ENCODE data around the gene FBXL12.
"Not testable (repeated sequence)": the region's sequence is repeated elsewhere in the genome, so short reads cannot be mapped to it uniquely, and the experiment has no call there.

Gene FBXL12

DNA sequence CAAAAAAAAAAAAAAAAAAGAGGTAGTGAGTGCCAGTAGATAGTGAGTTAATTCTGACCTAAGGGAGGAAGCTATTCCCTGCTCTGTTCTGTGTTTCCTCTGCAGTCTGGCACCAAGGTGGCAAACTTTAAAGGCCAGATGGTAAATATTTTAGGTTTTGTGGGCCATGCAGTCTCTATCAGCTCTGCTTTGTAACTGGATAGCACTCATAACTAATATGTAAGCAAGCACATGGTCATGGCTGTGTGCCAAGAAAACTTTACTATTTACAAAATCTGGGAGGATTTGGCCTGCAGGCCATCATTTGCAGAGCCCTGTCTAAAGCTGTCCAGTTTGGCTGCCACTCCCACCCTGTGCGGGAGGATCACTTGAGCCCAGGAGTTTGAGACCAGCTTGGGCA is 20.5 kb upstream of the FBXL12 start:
- no peak for DNase-seq (ENCODE audit: low spot score)

DNA sequence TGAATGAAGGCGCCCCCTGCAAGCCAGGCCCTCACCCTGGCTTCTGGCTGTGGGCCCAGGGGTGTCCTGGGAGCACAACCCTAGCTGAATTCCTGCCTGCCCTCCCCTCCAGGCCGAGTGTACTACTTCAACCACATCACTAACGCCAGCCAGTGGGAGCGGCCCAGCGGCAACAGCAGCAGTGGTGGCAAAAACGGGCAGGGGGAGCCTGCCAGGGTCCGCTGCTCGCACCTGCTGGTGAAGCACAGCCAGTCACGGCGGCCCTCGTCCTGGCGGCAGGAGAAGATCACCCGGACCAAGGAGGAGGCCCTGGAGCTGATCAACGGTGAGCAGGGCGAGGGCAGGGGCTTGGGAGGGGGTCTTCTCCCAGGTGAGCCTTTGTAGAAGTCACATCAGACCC is 19.4 kb upstream of the FBXL12 start:
- DNase-seq (ENCODE audit: low spot score) = no peak

DNA sequence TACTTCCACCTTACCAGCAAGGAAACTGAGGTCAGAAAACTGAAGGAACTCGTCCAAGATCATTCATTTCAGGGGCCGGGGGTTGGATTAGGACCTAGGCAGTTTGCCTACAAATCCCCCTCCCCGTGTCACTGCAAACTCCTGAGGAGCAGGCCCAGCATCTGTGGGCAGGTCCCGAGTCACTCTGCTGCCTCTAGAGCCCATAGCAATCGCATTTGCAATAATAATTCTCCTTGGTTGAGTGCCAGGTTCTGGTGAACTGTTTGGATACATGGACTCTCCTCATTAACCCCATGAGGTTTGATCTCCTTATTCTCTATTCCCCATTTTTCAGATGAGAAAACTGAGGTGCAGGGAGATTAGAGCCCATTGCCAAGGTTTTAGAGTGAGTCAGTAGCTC is 17.1 kb upstream of the FBXL12 start:
- DNase-seq (ENCODE audit: low spot score) = no peak

DNA sequence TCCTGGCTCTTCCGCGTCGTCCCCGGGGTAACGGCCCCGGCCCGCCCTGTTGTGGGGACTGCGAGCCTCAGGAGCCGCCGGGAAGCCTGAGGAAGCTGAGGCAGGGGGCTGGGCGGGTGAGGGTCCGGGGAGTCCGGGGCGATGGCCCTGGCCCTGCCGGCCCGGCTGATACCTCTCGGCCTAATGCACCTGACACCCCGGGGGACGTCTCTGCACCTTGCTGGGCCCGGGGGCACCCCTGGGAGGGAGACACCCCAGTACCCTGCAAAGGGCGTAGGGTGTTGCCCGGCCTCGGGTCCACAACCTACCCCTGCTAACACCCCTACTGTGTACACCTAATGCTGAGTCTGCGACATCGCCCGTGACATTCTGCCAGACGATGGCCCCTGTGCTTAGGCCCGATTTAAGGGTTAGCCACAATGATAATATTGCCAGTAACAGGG is 16.6 kb upstream of the FBXL12 start:
- no peak for DNase-seq (ENCODE audit: low spot score)

DNA sequence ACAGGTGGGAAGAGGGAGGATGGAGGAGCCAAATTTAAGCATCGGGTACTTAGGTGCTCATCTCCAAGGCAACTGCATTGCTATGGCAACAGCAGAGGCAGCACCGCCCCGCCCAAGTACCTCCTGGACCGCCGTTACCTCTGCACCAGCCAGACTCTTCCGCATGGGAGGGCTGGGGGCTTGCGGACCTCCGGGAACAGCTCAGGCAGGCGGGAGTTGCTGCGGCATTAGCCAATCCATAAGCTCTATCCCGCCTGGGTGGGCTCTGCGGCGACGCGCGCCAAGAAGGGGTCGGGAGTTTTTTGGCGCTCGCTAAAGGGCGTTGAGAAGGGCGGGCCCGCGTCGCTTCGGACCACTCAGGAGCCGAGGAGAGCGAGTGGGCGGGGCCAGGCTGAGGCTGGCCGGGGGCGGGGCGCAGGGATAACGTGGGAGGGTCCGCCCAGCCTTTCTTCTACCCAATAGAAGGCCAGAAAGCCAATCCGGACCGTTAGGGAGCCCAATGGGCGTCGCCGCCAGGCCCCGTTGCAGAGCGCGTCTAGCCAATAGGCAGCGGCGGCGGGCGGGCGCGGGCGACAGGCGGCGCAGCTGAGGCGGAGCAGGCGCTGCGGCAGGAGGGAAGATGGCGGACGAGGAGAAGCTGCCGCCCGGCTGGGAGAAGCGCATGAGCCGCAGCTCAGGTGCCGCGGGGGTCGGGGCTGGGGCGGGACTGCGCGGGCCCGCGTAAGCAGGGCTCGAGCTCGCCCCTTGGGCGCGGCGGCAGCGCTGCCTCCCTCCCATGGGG is 16.0 kb upstream of the FBXL12 start, which contains the start of gene PIN1:
Gene PIN1, plus strand, starts transcription at position 593 of the 781 bp plus-strand sequence. Its CDS starts 27 bp downstream, at position 620.
- DNase-seq (ENCODE audit: low spot score) = peak; percentile 100

DNA sequence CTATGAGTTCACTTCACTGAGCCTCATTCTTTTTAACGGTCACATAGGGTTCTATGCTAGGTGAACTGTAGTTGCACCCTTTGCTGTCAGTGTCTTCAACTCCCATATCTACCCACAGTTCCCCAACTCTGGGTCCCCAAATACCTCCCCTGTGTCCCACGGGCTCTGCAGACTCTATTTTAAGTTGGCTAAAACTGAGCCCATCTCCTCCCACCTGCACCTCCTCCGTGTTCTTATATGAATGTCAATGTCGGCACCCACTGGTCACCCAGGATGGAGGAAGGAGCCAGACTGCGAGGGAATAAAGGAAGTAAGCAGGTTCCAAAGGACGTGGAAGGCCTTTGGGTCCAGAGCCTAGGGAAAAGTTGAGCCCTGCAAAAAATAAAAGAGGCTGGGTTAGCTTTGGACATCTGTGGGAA is 15.4 kb upstream of the FBXL12 start:
- no peak for DNase-seq (ENCODE audit: low spot score)

DNA sequence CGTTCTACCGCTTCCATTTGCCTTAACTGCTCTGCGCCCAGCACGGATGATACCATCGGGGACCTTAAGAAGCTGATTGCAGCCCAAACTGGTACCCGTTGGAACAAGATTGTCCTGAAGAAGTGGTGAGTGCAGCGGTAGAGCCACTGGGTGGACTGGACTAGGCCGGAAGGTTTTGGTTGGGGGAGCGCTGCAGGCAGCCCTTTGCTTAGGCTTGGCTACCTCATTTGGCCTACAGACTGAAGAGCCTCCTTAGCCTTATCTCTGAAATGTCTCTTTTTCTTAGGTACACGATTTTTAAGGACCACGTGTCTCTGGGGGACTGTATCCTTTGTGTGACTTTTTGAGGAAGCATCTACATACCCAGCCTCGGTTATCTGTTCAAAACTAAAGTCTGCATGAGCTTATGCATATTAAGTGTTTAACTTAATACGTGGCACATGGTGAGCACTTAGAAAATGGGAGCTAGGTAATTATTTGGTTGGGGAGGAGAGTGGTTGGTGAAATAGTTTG is 9.7 kb upstream of the FBXL12 start:
- DNase-seq (ENCODE audit: low spot score) = no peak

DNA sequence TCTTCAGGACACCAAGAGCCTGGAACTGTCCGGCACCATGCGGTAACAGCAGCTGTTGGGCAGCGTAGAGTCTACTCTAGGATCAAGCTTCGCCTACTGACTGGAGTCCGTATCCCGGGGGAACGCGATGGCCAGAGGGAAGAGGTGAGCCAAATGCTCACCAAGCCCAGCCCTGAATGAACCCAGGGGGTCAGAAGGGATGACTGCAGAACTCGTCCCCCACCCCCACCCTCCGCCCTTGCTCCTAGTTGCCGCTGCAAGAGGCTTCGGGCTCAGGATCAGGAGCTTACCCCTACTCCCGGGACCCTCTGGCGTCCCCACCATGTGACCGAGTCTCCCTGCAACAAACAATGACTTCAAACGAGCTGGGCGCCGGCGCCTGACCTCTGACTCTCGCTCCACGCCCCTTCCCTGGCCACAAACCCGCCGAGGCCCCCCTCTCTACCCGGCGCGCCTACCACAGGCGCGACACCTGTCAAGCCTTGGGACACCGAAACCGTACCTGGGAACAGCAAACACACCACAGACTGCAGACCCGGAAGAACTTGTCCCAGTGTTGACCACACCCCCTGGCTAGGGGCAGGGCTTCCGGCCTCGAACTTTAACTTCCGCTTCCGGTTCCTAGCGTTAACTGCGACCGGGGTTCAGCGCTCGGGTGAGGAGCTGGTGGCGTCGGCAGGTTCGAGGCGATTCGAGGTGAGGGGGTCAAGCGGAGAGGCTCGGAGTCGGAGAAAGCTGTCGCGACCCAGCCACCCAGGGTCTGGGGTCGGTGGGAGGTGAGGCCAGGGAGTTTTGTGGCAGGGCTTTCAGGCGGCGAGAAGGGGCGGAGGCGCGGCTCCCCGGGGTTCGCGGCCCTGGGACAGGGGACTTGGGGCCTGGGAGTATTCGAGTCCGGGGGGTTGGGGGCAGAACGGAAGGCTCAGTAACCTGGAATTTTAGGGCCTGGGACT is 8.7 kb upstream of the FBXL12 start, which contains the start of gene UBL5:
Gene UBL5, plus strand, starts transcription at position 630 of the 950 bp plus-strand sequence. CDS start 420 bp downstream, outside the sequence.
- DNase-seq (ENCODE audit: low spot score) = peak; percentile 91

DNA sequence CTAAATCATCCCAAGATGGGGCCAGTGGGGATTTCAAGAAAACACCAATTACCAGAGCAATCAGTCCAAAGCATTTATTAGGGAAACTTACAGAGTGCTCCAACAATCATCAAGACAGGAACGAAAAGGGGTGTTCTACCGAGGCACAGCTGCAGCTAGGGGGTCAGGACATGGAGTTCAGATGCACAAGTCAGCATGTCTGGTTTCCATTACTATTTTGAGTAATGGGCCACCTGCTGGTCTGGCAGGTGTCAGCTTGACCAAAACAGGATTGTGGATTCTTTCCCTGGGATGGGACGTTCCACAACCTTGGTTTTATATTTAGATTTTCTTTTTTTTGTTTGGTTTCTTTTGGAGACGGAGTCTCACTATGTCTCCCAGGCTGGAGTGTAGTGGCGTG is 4.9 kb upstream of the FBXL12 start:
- DNase-seq (ENCODE audit: low spot score) = no peak

DNA sequence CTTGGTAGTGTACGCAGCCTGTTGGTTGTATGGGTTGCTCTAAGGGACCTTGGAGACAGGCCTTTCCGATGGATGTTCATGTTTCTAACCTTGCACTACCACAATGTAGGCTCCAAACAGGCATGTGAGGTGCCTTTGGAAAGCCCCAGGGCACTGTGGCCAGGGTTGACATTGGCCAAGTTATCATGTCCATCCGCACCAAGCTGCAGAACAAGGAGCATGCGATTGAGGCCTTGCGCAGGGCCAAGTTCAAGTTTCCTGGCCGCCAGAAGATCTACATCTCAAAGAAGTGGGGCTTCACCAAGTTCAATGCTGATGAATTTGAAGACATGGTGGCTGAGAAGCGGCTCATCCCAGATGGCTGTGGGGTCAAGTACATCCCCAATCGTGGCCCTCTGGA is 1.2 kb upstream of the FBXL12 start:
- not testable (repeated sequence) for DNase-seq (ENCODE audit: low spot score)

DNA sequence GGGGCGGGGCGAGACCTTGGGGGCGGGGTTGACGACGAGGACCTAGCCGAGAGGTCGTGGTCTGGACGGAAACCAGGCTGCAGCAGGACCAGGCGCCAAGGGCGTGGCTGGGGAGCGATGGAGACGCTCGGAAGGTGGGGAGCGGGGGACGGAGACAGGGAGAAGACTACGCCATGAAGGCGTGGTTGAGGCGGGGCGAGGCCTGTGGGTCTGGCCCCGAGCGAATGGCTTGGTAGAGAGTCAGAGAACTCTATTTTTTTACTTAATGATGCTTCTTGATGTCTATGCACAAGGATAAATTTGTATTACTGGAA is 674 bp upstream of the FBXL12 start:
- DNase-seq (ENCODE audit: low spot score) = no peak

DNA sequence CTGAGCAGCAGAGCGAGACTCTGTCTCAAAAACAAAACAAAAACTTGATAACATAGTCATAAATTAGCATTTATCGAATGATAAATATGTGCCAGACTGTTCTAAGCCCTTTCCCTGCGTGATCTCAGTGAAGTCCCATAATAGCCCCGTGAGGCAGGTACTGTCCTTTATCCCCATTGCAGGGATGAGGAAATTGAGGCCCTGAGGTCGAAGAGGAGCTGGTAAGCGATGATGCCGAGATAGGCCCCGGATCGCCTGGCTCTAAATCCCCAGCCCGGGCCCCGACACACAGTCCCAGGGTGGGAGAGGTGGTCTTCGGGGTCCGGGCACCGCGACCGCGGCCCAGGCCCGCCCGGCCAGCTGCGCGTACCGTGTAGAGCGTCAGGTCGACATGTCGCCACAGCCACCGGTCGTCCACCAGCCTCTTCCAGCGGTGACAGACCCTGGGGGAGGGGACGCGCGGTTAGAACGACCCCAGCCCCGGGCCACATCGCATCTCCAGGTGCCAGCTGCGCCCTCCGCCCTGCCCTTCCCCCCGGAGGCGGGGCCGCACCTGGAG is 625 bp downstream of the FBXL12 start:
- no peak for DNase-seq (ENCODE audit: low spot score)

DNA sequence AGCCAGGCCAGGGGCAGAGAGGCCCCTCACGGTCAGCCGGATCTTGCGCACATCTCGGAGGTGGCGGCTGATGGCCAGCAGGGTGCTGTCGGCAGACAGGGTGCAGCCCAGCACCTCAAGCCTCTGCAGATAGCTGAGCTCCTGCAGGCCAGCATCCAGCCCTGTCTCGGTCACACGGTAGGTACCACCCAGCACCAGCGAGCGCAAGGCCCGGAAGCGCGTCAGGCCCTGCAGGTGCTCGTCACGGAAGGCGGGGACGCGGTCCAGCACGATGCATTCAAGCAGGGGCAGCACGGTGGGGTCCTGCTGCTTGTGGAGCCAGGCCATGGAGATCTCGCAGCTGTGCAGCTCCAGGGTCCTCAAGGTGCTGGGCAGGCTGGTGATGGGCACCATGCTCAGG is 7.7 kb downstream of the FBXL12 start:
- no peak for DNase-seq (ENCODE audit: low spot score)

DNA sequence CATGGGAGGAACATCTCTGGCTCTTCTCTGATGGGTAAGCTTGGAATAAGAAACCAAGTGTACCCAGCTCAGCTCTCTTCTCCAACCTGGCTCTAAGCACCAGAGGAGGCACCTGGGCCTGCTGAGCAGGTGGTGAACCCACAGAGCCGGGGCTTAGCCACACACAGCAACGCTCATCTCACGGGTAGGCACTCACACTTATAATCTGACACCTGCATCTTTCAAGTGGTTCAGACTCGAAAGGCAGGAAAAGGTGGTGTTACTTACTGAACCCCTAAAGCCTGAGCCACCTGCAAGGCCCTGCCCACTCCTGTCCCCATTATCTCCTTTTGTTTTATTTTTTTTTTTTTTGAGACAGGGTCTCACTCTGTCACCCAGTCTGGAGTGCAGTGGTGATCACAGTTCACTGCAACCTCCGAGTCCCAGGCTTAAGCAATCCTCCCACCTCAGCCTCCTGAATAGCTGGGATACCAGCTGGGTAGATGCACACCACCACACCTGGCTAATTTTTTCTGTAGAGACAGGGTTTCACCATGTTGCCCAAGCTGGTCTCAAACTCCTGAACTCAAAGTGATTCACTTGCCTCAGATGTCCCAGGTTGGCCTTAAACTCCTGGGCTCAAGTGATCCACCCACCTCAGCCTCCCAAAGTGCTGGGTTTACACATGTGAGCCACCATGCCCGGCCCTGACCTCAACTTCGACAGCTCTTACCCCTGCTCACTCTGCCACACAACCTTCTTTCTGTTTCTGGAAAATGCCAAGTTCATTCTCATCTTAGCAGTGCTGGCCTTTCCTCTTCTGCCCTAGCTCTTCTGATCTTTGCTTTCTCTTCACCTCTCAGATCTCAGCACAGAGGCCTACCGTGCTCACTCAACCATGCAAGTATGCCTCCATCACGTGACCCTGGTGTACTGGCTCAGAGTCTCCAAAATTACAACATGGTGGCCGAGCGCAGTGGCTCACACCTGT is 9.7 kb downstream of the FBXL12 start:
- peak; percentile 50 for DNase-seq (ENCODE audit: low spot score)

DNA sequence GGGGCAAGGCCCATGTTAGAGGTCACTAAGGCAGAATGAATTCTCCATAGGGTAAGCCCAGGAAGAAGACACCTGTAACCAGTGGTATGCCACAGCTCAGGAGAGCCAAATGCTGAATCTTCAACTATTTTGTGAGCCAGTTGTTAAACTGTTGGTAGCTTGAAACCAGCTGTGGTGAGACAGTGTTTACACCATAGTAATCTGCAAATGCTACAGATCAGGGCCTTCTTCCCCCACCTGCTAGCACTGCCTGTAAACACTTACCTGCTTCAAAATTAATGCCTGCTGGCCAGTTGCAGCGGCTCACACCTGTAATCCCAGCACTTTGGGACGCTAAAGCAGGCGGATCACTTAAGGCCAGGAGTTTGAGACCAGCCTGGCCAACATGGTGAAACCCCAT is 12.1 kb downstream of the FBXL12 start:
- no peak for DNase-seq (ENCODE audit: low spot score)

DNA sequence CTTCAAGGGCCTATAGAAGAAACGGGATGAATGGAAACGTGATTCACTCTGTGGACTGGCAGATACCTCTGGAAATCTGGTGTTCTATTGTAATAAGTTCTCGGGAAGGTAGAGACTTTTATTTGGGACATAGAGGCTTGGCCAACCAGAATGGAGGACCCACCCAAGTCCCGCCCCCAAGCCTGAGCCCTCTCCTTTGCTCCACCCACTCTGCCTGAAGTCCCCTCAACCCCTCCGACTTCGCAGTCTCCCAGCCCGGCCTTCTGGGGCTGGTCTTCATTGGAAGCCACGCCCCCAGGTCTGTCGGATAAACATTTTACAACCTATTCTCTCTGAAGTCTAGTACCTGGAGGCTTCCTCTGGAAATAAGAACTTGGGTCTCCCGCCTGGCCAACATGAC is 16.9 kb downstream of the FBXL12 start:
- no peak for DNase-seq (ENCODE audit: low spot score)

DNA sequence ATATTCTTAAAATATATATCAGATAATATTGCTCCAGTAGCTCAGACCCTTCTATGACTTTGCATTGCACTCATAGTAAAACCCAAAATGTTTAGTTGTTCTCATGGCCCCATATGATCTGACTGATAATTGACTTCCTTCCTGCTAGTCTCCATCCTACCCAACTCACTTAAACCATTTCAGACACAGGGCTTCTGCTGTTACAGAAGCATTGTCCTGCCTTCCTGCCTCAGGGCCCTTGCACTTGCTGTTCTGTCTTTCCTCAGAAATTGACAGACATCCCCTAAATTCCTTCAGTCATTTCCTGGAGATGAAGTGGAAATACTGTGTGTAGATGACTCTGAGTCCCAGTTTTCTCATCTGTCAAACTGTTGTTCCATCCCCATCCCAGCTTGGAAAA is 19.7 kb downstream of the FBXL12 start:
- DNase-seq (ENCODE audit: low spot score) = no peak

DNA sequence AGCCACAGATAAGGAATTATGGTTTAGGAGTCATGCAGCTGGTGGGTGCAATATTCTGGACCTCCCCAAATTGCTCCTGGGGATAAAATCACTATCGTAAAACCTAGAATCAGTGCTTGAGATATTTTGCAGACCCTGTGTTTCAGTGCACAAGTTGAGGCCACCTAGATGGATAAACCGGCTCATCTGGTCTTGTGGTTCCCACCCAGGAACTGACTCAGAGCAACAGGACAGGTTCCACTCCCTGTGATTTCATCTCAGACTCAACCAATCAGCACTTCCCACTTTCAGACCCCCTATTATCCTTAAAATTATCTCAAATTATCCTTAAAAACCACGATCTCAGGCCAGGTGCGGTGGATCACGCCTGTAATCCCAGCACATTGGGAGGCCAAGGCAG is 21.0 kb downstream of the FBXL12 start:
- DNase-seq (ENCODE audit: low spot score) = no peak

DNA sequence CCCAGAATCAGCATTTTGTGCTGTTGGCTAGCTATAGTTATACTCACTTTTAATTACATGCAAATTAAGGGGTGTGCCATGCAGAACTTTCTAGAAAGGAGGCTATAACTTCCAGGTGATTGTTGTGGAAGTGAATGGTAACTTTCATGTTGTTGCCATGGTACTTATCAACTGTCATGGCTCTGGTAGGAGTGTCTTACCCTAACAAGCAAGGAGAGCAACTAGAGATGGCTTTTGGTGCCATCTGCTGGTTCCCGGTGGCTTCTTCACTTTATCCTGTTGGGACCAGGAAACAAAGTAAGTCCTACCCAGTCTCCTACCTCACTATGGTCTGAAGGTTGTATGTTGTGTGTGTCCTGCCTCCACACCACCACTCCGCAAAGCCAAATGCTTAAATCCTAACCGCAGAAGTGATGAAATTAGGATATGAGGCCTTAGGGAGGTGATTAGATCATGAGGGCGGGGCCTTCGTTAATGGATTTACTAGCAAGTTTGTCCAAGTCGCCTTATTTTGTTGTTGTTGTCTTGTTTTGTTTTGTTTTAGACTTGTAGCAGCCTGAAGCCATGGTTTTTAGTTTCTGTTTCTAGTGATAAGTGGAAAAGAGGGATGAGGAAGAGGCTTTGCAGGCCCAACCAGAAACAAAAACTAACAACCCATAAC is 22.6 kb downstream of the FBXL12 start:
- DNase-seq (ENCODE audit: low spot score) = peak; percentile 94

DNA sequence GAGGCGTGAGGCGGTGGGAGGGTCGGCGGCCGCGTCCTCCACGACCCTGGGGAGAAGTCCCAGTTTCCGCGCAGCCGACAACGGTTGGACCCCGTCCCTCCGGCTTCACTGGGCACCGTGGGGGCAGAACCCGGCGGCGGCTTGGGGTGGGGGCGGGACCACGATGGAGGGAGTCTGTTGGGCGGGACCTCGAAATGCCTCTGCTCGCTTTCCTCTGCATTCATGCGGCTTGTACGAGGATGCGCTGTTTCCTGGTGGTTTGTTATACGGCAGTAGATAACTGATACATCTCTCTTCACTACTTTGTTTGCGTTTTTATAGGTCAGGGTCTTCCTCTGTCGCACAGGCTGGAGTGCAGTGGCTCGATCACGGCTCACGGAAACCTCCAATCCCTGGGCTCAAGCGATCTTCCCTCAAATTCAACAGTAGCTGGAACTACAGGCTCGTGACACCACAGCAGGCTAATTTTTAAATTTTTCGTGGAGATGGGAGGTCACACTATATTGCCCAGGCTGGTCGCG is 25.7 kb downstream of the FBXL12 start:
- peak; percentile 62 for DNase-seq (ENCODE audit: low spot score)

Measured in CD4-positive, alpha-beta T cell treated with Interleukin-2 at 100 ng/mL for 4 hours (primary cell).